HS-5 (cell line): ENCODE results near the gene TRA2B.
A peak's percentile ranks its signal among the peaks of the same experiment; 100 is the strongest.
"Not testable (repeated sequence)": the region's sequence is repeated elsewhere in the genome, so short reads cannot be mapped to it uniquely, and the experiment has no call there.

ENCODE experiments used
- DNase-seq: peaks from one replicate; pipeline ENCODE4 v3.0.0-alpha.2; 2012; ENCODE audit warnings: low read depth

TRA2B gene

GRCh38 chr3:185927501-185928200, 10.2 kb downstream of the TRA2B start:
- DNase-seq, result no peak

DNA sequence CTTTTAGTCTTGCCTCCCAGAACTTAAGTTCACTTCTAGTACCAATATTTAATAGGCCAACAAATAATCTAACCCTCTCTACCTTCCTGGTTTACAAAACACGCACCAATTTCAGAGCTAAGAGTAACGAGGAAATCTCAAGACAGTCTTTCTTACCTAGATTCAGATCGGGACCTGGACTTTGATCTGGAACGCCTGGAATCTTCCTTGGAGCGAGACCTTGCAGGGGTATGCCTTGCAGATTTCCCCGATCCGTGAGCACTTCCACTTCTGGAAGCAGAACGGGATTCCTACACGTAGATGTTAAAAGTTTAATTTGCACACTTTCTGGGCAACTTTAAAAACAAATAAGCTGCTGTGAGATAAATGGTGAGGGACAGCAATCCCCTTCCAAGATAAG, 11.4 kb downstream of the TRA2B start:
- DNase-seq, result no peak

- no peak for DNase-seq
These were observed 12.5 kb downstream of the TRA2B start for GRCh38 chr3:185925353-185925752.

DNA sequence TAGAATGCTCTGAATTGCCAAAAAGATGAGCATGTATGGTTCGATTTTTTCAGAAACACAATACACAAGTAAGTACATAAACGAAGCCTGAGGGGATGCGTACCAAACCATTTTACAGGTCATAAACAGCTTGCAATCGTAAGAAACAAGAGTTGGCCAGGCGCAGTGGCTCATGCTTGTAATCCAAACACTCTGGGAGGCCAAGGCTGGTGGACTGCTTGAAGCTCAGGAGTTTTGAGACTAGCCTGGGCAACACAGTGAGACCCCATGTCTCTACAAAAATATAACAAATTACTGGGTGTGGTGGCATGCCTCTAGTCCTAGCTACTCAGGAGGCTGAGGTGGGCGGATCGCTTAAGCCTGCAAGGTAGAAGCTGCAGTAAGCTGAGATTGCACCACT, 13.4 kb downstream of the TRA2B start:
- DNase-seq, result no peak

GRCh38 chr3:185920184-185920583, 17.6 kb downstream of the TRA2B start:
- no peak for DNase-seq

DNA sequence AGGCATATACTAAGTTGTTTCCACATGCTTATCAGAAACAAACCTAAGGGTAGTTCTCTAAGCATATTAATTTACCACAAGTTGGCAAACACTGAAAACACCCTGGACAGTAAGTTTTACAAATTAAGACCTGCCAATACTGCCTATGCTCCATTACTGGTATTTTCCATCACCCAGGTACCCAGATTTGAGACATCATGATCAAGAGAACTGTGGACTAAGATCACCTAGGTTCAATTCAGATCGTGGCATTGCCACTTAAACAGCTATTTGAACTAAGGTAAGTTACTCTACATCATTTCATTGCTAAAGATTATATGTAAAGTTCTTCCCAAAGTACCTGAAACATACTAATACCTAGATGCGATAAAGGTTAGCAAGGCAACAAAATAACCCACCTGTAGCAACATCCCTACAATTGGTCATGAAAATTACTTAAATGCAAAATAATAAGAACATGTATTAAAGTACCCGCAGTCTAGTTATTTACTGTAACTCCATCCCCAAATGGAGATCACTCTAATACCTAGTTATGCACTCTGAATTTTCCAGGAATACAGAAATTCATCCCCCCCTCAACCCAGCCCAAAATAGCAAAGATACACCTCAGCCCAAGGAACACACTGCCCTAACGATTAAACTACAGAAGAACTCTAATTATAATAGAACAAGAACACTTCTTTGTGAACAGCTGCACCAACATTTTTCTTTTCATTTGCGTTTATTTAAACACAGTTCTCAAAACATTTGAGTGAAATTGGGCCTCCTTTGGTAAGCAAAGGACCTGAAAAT, 21.6 kb downstream of the TRA2B start:
- DNase-seq, result no peak

GRCh38 chr3:185915642-185916041, 22.2 kb downstream of the TRA2B start:
- DNase-seq, result no peak

- DNase-seq, result no peak
These were observed 22.7 kb downstream of the TRA2B start for GRCh38 chr3:185914911-185915629.

- no peak for DNase-seq
These were observed 24.6 kb downstream of the TRA2B start for GRCh38 chr3:185912929-185913901.

DNA sequence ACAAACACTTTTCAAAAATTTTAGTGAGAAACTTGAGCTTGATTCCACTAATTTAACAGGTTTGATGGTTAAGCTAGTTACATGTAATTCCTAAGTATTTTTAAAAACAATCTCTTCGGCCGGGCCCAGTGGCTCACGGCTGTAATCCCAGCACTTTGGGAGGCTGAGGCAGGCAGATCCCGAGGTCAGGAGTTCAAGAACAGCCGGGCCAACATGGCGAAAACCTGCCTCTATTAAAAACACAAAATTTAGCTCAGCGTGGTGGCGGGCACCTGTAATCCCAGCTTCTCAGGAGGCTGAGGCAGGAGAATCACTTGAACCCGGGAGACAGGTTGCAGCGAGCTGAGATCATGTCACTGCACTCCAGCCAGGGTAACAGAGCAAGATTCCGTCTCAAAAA, 25.3 kb downstream of the TRA2B start:
- DNase-seq, result no peak

- DNase-seq, result not testable (repeated sequence)
These were observed 26.8 kb downstream of the TRA2B start for GRCh38 chr3:185911076-185911448.

DNA sequence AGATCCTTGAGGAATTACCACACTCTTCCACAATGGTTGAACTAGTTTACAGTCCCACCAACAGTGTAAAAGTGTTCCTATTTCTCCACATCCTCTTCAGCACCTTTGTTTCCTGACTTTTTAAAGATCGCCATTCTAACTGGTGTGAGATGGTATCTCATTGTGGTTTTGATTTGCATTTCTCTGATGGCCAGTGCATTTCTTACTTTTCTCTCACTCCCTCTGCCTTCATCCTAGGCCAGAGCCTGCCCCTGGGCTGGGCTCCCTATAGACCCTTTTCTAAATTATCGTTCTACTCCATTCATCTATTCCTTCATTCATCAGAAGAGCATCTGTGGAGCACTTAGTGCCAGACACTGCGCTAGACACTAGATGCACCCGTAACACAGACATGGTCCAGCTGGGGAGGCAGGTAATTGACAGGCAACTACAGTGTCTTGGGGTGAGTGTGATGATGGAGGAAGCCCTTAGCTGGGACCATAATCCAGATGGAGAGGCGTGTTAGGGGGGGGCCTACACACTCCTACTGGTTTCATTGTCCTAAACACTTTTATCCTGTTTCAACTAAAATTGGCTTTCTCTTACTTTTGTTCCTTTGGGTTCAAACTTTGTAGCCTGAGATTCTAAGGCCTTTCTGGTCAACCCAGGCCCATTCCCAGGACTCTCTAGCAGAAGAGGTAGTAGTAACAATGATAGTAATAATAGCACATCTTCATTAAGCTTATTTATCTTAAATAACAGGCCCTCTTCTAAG, 27.3 kb downstream of the TRA2B start:
- not testable (repeated sequence) for DNase-seq

DNA sequence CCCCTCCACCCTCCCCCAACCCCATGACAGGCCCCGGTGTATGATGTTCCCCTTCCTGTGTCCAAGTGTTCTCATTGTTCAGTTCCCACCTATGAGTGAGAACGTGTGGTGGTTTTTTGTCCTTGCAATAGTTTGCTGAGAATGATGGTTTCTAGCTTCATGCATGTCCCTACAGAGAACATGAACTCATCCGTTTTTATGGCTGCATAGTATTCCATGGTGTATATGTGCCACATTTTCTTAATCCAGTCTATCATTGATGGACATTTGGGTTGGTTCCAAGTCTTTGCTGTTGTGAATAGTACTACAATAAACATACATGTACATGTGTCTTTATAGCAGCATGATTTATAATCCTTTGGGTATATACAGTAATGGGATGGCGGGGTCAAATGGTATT, 27.9 kb downstream of the TRA2B start:
- not testable (repeated sequence) for DNase-seq

GRCh38 chr3:185900228-185900627, 37.6 kb downstream of the TRA2B start:
- peak; percentile 96 for DNase-seq

DNA sequence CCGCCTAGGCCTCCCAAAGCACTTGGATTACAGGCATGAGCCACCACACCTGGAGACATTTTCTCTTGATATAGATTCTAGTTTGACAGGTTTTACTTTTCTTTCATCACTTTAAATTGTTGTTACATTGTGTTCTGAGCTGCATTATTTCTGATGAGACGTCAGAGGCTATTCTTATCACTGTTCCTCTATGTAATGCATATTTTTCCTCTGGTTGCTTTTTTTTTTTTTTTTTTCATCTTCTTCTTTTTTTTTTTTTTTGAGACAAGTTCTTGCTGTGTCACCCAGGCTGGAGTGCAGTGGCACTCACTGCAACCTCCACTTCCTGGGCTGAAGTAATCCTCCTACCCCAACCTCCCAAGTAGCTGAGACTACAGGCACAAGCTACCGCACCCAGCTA, 41.2 kb downstream of the TRA2B start:
- no peak for DNase-seq

- DNase-seq, result no peak
These were observed 50.7 kb downstream of the TRA2B start for GRCh38 chr3:185887066-185887465.

DNA sequence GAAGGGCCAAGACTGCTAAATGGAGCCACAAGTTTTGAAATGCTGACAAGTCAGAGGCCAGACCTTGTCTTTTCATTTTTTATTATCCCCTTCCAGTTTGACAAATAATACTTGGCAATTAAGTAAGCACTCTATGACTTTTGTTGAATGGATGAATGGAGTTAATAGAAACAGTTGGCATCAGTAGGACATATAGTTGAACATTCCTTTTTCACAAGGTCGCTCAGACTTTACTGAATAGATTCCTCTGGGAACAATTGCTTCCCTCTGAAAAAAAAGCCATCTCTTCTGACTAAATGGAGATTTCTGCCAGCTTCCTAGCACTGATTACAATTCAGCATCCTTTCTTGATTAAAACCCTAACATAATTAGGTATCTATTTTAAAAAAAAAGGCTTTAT, 53.2 kb downstream of the TRA2B start:
- DNase-seq, result no peak

DNA sequence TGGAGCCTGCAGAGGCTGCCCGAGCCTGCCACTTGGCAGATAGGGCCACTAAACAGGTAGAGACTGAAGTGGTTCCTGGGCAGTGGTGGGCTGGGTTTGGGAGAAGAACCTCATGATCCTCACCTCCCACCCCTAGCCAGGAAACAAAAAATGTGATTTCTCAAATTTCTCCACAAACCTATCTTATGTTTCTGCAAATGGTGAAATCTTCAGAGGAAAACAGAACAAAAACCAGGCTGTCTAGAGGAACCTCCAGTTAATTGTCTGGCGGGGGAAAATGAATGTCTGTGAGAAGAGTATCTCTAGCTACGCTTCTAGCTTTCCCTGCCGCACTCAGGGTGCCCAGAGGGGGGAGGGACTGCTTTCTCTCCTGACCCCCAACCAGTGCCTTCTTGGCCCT, 55.9 kb downstream of the TRA2B start:
- DNase-seq, result no peak

DNA sequence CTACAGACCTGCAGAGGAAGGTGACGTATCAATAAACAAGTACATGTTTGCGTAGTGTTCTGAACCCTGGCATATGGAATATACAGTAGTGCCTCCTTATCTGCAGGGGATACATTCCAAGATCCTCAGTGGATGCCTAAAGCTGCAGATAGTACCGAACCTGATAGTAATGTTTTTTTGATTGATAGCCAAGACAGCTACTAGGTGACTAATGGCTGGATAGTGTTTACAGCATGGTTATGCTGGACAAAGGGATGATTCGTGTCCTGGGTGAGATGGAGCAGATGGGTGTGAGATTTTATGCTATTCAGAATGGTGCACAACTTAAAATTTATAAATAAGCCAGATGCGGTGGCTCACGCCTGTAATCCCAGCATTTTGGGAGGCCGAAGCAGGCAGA, 57.2 kb downstream of the TRA2B start:
- peak; percentile 15 for DNase-seq

DNA sequence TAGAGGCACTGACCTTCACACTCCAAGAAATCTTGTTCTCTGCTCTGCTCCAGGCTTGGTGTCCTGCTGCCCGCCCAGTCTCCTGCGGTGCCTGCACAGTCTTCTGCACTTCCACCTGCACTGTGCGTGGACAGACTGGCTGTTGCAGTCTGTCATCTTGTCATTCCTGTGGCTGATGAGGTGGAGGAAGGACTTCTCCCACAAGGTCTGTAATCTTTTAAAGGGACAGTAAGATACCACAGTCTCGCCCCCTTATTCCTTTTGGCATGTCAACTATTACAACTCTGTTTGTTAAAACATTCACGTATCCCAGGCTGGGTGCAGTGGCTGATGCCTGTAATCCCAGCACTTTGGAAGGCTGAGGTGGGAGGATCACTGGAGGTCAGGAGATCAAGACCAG, 58.9 kb downstream of the TRA2B start:
- no peak for DNase-seq

- no peak for DNase-seq
These were observed 63.7 kb downstream of the TRA2B start for GRCh38 chr3:185874119-185874518.
